Measurements from ENCODE around the gene MYH2. TPM values are rescaled to one million over a fixed set of nuclear protein-coding genes. Genes with fewer than 3 reads are reported as not detected.
"Not testable (repeated sequence)": the region's sequence is repeated elsewhere in the genome, so short reads cannot be mapped to it uniquely, and the experiment has no call there.

MYH2 gene
- not detected in 2 replicates for total RNA-seq (2014; rRNA removed; shearing (Covaris generic))

DNA sequence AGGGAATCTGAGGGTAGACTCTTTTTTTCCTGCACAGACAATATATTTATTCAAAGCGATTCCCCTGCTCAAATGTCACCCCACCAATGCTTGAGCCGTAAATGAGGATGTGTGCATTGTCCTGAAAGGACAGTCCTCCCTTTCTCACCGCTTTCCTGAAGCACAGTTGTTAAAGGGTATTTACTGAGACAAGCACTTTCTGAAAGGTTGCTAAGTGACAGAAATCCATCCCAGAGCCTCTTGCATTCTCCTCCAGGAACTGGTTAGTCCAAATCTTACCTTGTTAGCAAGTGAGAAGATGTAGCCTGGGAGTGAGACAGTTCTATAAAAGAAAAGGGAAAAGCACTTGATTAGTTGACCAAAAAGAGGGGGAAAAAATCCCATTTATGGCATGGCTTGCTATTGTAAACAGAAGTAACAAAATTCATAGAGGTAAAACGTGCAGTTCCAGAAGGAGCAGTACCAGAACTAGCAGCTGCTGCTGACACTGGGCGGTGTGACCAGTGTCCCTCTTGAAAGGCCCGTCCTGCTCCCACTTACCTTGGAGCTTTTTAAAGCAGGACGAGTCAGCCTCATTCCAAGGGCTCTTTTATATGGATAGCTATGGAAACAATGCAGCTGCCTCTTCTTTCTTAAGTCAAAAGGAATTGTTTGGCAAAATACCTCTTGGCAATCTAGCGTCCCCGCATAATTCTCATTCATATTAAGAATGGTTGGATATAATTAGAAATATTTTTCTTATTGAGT, at the start of gene MYH2:
Gene MYH2 (minus strand): TSS at position 563 of the 747 bp plus-strand sequence. CDS start 1,738 bp downstream, outside the sequence.
- no peak for DNase-seq (ENCODE audit: low read depth)

DNA sequence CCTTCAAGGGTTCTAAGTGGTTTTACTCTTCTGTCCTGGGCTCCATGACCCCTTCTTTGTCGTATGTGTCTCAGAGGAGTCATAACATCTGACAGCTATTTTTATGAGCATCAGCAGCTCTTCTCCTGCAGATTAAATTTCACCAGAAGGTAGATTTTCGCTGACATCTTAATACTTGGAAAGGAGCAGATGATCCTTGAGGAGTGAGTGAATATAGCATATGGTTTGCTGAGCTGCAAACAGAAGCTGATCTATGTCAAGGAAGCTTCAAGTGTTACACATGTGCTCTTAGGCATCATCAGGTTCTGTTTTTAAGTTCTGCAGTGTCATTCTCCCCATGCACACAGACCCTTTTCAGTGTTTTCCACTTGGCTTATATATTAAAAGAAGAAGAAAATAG, 49.2 kb upstream of the MYH2 start:
- no peak for DNase-seq (ENCODE audit: low read depth)

GRCh38 chr17:10589553-10590145, 40.2 kb upstream of the MYH2 start:
- no peak for DNase-seq (ENCODE audit: low read depth)

- DNase-seq (ENCODE audit: low read depth), result no peak
Observed at GRCh38 chr17:10585529-10585928, 36.1 kb upstream of the MYH2 start.

DNA sequence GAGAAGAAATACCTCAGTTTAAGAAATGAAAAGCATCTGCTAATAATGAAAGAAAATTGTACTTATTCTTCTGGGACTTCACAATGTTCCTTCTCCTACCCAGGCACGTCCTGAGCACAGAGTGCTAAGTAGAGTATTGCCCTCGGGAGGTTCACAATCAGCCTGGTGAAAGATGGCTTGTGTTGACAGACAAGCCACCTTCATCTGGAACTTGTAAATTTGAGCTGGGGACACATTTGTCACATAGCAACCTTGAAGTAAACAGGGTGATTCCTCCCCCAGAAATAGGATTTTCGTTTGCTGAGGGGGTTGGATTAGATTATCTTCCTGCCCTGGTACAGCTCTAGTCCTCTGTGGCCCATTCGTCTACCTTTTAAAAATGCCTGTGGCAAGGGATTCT, 34.4 kb upstream of the MYH2 start:
- no peak for DNase-seq (ENCODE audit: low read depth)

- peak; percentile 50 for DNase-seq (ENCODE audit: low read depth)
Observed at GRCh38 chr17:10579270-10579669, 29.8 kb upstream of the MYH2 start.

GRCh38 chr17:10574324-10574723, 24.9 kb upstream of the MYH2 start:
- DNase-seq (ENCODE audit: low read depth), result peak; percentile 25

DNA sequence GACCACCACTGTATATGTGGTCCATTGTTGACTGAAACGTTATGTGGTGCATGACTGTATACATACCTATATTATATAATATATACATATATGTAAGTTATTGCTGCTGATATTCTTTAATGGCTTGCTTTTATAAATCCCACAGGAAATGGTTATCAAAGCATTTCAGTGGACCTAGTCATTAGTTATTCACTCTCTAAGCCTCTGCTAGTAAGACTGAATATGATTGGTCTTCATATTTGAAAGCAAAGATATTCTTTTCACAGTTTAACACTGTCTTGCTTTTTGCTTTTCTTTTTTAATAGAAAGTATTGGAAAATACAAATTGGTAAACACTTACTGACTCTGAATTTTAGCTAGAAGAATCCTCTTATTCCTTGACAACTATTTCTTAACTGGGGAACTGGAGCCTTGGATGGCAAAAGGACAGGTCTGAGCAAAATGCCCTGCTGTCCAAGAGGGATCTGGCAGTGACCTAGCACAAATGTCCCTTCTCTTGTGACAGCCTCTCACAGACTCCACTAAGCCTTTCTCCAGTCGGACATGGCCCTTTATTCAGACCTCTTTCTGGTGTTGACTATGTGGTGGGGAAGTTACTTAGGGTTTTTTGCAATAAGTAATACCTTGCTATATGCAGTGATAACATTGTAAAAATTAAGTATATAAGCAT, 14.7 kb upstream of the MYH2 start:
- no peak for DNase-seq (ENCODE audit: low read depth)

DNA sequence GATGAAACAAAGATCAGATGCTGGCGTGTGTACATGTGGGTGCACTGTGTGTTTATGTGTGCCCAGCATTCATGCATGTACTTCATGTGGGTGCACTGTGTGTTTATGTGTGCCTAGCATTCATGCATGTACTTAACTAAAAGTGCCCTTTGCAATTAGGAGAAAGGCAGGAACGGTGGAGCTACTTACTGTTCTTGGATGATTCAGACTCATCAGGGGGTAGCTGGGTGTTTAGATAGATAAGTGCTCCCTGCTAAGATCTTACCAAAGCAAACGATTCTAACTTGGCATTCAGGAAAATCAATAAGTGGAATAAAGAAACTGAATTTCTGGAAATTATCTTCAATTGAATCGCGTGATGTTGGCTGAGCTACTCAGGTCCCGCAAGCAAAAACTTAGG, 8.6 kb upstream of the MYH2 start:
- DNase-seq (ENCODE audit: low read depth), result no peak

DNA sequence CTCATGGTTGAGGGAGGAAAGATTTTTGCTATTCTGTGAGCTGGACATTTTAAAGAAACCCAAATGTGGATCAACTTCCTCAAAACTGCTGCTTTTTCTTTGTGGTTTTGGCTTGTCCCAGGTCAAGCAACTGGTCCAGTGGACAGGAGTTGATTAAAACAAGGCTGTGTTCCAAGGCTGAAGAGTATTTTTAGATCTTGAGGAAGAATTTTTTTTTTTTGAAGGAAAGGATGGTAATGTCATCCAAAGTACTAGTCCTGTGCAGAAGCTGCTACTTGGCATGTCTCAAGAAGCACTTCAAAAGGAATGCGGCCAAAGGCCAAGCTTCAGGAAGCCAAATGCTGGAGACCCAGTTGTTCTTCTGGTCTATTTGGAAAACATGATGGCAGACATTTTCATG, 8.0 kb upstream of the MYH2 start:
- peak; percentile 31 for DNase-seq (ENCODE audit: low read depth)

DNA sequence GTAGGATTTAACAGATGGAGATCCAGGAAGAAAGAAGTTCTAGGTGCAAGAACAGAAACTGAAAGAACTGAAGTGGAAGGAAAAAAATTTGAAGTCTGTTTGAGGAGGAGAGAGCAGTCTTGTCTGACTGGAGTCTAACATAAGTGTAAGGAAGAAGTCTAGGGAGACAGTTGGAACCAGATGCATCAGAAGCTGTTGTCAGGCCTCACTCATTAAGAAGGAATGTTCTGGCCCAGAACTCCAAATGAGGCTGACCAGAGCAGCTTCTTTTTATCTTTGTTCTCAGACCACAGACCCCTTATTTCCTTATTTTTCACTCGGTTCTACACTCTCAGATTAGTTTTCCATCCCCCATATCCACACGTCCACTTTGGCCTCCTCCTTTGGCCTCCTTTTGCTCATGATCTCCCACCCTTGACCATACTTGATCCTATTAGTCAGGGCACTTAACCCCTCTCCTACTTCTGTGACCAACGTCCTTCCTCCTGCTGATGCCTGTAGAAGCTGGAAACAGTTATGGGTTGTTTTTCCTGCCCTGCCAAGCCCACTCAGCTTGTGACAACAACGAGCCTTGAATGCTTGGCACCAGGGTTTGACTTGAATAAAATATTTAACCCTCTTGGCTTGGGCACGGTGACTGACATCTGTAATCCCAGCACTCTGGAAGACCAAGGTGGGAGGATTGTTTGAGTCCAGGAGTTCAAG, 7.0 kb upstream of the MYH2 start:
- peak; percentile 27 for DNase-seq (ENCODE audit: low read depth)

GRCh38 chr17:10550014-10550413, 556 bp upstream of the MYH2 start:
- DNase-seq (ENCODE audit: low read depth), result no peak

GRCh38 chr17:10547351-10547750, 2.1 kb downstream of the MYH2 start:
- DNase-seq (ENCODE audit: low read depth), result peak; percentile 23

DNA sequence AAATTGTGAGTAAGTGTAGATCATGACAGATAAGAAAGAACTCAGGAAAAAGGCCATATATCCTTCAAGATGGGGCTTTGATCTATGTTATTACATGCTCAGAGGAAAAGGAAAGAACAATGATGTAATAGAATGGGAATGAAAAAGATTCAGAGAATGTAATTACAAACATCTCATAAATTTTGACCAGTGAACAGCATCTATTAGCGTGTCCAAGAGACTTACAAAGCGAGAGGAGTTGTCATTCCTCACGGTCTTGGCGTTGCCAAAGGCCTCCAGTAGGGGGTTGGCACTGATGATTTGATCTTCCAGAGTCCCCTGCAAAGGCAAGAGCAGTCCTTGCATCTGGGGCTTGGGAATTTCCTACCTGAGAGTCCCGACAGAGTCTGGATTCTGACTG, 6.0 kb downstream of the MYH2 start:
- peak; percentile 59 for DNase-seq (ENCODE audit: low read depth)

DNA sequence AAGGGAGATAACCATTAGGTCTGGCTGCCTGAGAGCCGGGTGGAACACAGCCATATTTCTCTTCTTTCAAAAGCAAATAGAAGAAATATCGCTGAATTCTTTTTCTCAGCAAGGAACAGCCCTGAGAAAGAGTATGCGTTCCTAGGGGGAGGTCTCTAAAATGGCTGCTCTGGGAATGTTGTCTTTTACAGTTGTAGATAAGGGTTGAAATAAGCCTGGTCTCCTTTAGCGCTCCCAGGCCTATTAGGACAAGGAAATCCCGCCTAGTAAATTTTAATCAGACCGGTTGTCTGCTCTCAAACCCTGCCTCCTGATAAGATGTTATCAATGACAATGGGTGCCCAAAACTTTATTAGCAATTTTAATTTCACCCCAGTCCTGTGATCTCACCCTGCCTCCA, 8.3 kb downstream of the MYH2 start:
- not testable (repeated sequence) for DNase-seq (ENCODE audit: low read depth)

- DNase-seq (ENCODE audit: low read depth), result no peak
Observed at GRCh38 chr17:10532026-10532425, 17.4 kb downstream of the MYH2 start.

- no peak for DNase-seq (ENCODE audit: low read depth)
Observed at GRCh38 chr17:10527419-10527818, 22.0 kb downstream of the MYH2 start.

GRCh38 chr17:10526517-10526916, 22.9 kb downstream of the MYH2 start:
- DNase-seq (ENCODE audit: low read depth), result no peak

DNA sequence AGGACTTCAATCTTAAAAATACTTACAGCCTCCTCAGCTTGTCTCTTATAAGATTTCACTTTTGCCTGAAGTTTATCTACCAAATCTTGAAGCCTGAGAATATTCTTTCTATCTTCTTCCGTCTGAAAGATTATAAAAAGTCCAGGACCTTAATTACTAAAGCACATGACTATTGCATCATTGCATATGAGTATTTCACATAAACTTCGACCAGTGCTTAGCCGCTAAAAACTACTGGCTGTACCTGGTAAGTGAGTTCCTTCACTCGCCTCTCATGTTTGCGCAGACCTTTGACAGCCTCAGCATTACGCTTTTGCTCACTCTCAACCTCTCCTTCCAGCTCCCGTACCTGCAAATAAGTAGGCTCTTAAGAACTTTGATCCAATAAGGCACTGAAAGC, 26.4 kb downstream of the MYH2 start:
- no peak for DNase-seq (ENCODE audit: low read depth)

- no peak for DNase-seq (ENCODE audit: low read depth)
Observed at GRCh38 chr17:10521949-10522348, 27.5 kb downstream of the MYH2 start.

DNA sequence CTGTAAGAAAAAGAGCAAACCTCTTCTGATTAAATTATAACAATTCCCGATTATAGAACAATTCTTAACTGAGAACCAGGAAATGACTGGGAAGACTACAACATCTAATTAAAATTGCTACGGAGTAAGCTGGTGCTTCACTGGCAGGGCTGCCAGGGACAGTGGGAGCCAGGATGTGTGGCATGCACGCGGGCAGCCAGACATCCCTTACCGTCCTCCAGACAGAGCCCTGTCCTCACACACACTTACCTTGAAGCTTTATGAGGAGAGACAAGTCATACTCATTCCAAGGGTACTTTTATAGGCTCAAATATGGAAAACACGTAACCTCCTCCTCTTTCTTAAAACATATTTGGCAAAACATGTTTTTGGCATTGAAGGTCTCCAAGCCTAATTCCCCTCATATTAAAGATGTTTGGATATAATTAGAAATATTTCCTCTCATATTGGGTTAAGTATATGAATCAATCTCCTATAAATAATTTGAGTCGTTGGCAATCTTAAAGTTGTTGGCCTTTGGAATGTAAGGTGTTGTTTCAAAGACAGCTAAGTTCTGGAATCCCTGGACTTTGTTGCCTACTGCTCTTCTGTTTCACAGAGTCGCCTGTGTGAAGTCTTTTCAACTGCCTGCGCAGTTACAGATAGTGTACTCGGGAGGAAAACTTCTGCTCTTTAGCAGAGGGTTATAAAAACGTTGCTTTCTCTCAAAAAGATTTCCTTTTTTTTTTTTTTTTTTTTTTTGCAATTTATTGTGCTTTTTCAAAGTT, 31.0 kb downstream of the MYH2 start, which contains the start of gene MYH1:
Gene MYH1 (minus strand): TSS at position 272 of the 767 bp plus-strand sequence. CDS start 1,900 bp downstream, outside the sequence.
- no peak for DNase-seq (ENCODE audit: low read depth)

Measured in M059J (cell line).